ENCODE data around the gene CPLX1. TPM values are rescaled to one million over a fixed set of nuclear protein-coding genes. Genes with fewer than 3 reads are reported as not detected.

The CPLX1 gene
- total and polyA plus RNA-seq, 9 donors: 0.47 to 10.2 (median 2.3) TPM

DNA sequence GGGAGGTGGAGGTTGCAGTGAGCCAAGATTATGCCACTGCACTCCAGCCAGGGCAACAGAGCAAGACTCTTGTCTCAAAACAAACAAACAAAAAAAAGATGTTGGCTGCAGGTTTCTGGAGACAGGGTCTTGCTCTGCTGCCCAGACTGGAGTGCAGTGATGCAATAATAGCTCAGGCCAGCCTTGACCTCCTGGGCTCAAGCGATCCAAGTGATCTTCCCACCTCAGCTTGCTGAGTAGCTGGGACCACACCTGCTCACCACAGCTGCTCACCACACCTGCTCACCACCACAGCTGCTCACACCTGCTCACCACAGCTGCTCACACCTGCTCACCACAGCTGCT is 29.9 kb upstream of the CPLX1 start:
- WGBS, 3 donors: 35 to 53% (median 47%) methylated on average over 1 of the region's 1 CpG
- intact Hi-C loops (cut with DNase I): no loop called here
- no peak overlapping the region for H3K27ac ChIP-seq
- H3K36me3 ChIP-seq: no peaks in the 10 kb centered on the region
- no peaks in the 10 kb centered on the region for H3K27me3 ChIP-seq
- TF ChIP-seq POLR2A (IDR thresholded peaks at IDR 0.05): no peak
- TF ChIP-seq, protein P1, sequence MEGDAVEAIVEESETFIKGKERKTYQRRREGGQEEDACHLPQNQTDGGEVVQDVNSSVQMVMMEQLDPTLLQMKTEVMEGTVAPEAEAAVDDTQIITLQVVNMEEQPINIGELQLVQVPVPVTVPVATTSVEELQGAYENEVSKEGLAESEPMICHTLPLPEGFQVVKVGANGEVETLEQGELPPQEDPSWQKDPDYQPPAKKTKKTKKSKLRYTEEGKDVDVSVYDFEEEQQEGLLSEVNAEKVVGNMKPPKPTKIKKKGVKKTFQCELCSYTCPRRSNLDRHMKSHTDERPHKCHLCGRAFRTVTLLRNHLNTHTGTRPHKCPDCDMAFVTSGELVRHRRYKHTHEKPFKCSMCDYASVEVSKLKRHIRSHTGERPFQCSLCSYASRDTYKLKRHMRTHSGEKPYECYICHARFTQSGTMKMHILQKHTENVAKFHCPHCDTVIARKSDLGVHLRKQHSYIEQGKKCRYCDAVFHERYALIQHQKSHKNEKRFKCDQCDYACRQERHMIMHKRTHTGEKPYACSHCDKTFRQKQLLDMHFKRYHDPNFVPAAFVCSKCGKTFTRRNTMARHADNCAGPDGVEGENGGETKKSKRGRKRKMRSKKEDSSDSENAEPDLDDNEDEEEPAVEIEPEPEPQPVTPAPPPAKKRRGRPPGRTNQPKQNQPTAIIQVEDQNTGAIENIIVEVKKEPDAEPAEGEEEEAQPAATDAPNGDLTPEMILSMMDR (IDR thresholded peaks at IDR 0.05): no peak
- no peak for TF ChIP-seq EP300 (IDR thresholded peaks at IDR 0.05)
- no peak for DNase-seq
- H3K4me1 ChIP-seq (ENCODE audit: insufficient read depth): no peaks in the 10 kb centered on the region
- no peaks in the 10 kb centered on the region for H3K9me3 ChIP-seq
- no peak overlapping the region for H3K4me3 ChIP-seq

DNA sequence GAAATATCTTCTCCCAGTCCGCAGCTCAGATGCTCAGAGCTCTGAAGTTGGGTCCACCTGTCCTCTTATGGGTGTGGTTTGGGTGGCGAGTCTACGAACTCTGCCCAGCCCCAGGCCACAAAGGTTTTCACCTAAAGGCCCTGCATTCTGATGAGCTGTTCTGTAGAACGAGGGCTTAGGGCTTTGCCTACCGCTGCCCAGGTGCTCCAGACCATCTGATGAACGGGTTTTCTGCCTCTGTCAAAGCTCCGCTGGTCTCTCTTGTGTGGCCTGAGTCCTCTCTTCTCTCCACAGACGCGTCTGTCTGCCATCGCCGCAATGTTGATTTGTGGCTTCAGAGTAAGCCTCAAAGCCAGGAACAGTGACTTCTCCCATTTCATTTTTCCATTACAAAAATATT is 28.4 kb upstream of the CPLX1 start:
- H3K9me3 ChIP-seq: no peaks in the 10 kb centered on the region
- 93 to 98% (median 95%) methylated on average over 11 of the region's 11 CpGs for WGBS, 3 donors
- intact Hi-C loops (cut with DNase I): no loop called here
- H3K4me1 ChIP-seq (ENCODE audit: insufficient read depth): no peaks in the 10 kb centered on the region
- H3K36me3 ChIP-seq: no peaks in the 10 kb centered on the region
- no peak overlapping the region for H3K27ac ChIP-seq
- no peak overlapping the region for H3K4me3 ChIP-seq
- TF ChIP-seq, protein P1 (IDR thresholded peaks at IDR 0.05): no peak
- no peak for TF ChIP-seq EP300 (IDR thresholded peaks at IDR 0.05)
- no peak for TF ChIP-seq POLR2A (IDR thresholded peaks at IDR 0.05)
- DNase-seq: no peak
- no peaks in the 10 kb centered on the region for H3K27me3 ChIP-seq

DNA sequence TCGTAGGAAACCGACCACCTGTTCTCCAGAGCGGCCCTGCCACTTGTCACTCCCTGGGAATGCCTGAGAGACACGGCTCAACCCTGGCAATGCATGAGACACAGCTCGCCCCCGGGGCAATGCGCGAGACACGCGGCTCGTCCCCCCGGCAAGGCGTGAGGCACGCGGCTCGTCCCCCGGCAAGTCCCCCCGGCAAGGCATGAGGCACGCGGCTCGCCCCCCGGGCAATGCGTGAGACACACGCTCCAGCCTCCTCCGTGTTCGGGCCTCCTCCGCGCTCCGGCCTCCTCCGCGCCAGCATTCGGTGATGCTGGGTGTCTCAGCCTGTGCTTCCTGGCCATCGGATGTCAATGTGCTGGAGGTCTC is 27.5 kb upstream of the CPLX1 start:
- Histone ChIP-seq H3K36me3 (no peaks in the 10 kb centered on the region), H3K4me1 (ENCODE audit: insufficient read depth) (no peaks in the 10 kb centered on the region), H3K27me3 (no peaks in the 10 kb centered on the region), H3K4me3 (no peak overlapping the region), H3K27ac (no peak overlapping the region), H3K9me3 (no peaks in the 10 kb centered on the region)
- intact Hi-C loops (cut with DNase I): no loop called here
- TF ChIP-seq, protein P1 (IDR thresholded peaks at IDR 0.05): no peak
- TF ChIP-seq POLR2A (IDR thresholded peaks at IDR 0.05) (no peak), EP300 (IDR thresholded peaks at IDR 0.05) (no peak)
- DNase-seq: no peak
- 93 to 94% (median 94%) methylated on average over 33 of the region's 33 CpGs for WGBS, 3 donors

DNA sequence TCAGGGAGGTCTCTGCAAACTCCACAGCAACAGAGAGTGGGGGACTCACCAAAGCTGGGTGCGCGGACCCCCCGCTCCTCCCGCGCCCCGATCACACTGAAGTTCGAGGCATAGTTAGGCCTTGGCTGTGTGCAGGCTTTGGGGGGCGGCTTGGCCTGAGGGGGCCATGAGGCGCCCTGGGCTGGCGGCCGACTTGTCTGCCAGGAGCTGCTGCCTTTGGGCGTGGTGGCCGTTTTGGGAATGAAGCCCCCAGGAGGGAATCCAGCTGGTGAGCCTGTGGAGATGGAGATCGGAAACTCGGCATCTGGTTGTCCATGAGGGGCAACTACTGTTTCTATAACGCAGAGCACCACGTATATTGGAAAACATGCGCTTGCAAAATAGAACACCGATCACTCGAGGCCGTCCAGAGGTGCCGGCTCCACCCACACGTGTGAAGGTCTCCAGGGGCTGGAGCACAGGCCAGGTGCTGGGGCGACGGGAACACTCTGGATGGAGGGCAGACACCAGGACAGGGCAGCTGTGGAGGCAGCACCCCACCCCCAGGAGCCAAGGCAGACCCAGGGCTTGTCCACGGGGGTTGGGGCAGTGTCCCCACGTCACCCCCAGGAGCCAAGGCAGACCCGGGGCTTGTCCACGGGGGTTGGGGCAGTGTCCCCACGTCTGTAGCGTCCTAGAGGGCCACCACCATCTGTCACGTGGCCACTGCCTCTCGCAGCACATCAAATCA is 25.9 kb upstream of the CPLX1 start:
- WGBS, 3 donors: 89 to 91% (median 90%) methylated on average over 33 of the region's 33 CpGs
- no peak for DNase-seq
- no peaks in the 10 kb centered on the region for H3K9me3 ChIP-seq
- H3K27ac ChIP-seq: no peak overlapping the region
- intact Hi-C loops (cut with DNase I): no loop called here
- H3K4me1 ChIP-seq (ENCODE audit: insufficient read depth): no peaks in the 10 kb centered on the region
- TF ChIP-seq, protein P1 (IDR thresholded peaks at IDR 0.05): no peak
- no peak for TF ChIP-seq POLR2A (IDR thresholded peaks at IDR 0.05)
- no peak for TF ChIP-seq EP300 (IDR thresholded peaks at IDR 0.05)
- H3K4me3 ChIP-seq: no peak overlapping the region
- H3K27me3 ChIP-seq: no peaks in the 10 kb centered on the region
- H3K36me3 ChIP-seq: no peaks in the 10 kb centered on the region

Measured in ovary (tissue), 9 donors.